ENCODE results near the gene TPGS1.

TPGS1 gene

GRCh38 chr19:494171-495080 is 12.9 kb upstream of the TPGS1 start:
- in situ Hi-C loops (cut with MboI; ENCODE audit: low sequenced_read_pairs), result no loop called here

GRCh38 chr19:495081-495401 is 12.3 kb upstream of the TPGS1 start:
- in situ Hi-C loops (cut with MboI; ENCODE audit: low sequenced_read_pairs), result no loop called here

- in situ Hi-C loops (cut with MboI; ENCODE audit: low sequenced_read_pairs), result no loop called here
Measured at GRCh38 chr19:495402-496111, 11.7 kb upstream of the TPGS1 start.

- in situ Hi-C loops (cut with MboI; ENCODE audit: low sequenced_read_pairs), result no loop called here
Measured at GRCh38 chr19:496112-496665, 11.1 kb upstream of the TPGS1 start, which contains the start of gene MADCAM1. Gene MADCAM1 (plus strand): TSS chr19:496486. CDS start chr19:496500, 14 bp downstream.

- in situ Hi-C loops (cut with MboI; ENCODE audit: low sequenced_read_pairs), result no loop called here
Measured at GRCh38 chr19:496986-497385, 10.3 kb upstream of the TPGS1 start.

GRCh38 chr19:497491-497868 is 9.8 kb upstream of the TPGS1 start:
- in situ Hi-C loops (cut with MboI; ENCODE audit: low sequenced_read_pairs), result no loop called here

GRCh38 chr19:497869-498510 is 9.3 kb upstream of the TPGS1 start:
- in situ Hi-C loops (cut with MboI; ENCODE audit: low sequenced_read_pairs), result no loop called here

GRCh38 chr19:498511-498891 is 8.8 kb upstream of the TPGS1 start:
- in situ Hi-C loops (cut with MboI; ENCODE audit: low sequenced_read_pairs), result no loop called here

GRCh38 chr19:498977-499623 is 8.2 kb upstream of the TPGS1 start:
- in situ Hi-C loops (cut with MboI; ENCODE audit: low sequenced_read_pairs), result no loop called here

- in situ Hi-C loops (cut with MboI; ENCODE audit: low sequenced_read_pairs), result no loop called here
Measured at GRCh38 chr19:501646-502045, 5.7 kb upstream of the TPGS1 start.

GRCh38 chr19:504616-505015 is 2.7 kb upstream of the TPGS1 start:
- in situ Hi-C loops (cut with MboI; ENCODE audit: low sequenced_read_pairs), result no loop called here

- in situ Hi-C loops (cut with MboI; ENCODE audit: low sequenced_read_pairs), result no loop called here
Measured at GRCh38 chr19:506404-507285, 652 bp upstream of the TPGS1 start.

- in situ Hi-C loops (cut with MboI; ENCODE audit: low sequenced_read_pairs), result no loop called here
Measured at GRCh38 chr19:508204-509150, 1.2 kb downstream of the TPGS1 start.

GRCh38 chr19:510606-511100 is 3.4 kb downstream of the TPGS1 start:
- in situ Hi-C loops (cut with MboI; ENCODE audit: low sequenced_read_pairs), result no loop called here

- in situ Hi-C loops (cut with MboI; ENCODE audit: low sequenced_read_pairs), result no loop called here
Measured at GRCh38 chr19:511101-511851, 4.0 kb downstream of the TPGS1 start.

GRCh38 chr19:512547-513365 is 5.5 kb downstream of the TPGS1 start:
- in situ Hi-C loops (cut with MboI; ENCODE audit: low sequenced_read_pairs), result no loop called here
